A549 (cell line): ENCODE results near the gene PRR23E.

ENCODE experiments used
- CEBPB ChIP-seq, 2 experiments: fragments of >200 bp in 1 of 2; sonication (Bioruptor Twin) in 1 of 2; formaldehyde crosslinking in 1 of 2; IDR thresholded peaks; 2 replicates each; pipeline ENCODE4 v1.6.1; 2012 to 2016
- CHD2 ChIP-seq: fragments of 150-350 bp; IDR thresholded peaks from 2 replicates; pipeline ENCODE4 v1.6.1; 2014; ENCODE audit warnings: low read length; ENCODE audit not compliant: partially characterized antibody
- CTCF ChIP-seq: fragments of >200 bp; sonication (Bioruptor Twin); formaldehyde crosslinking; IDR thresholded peaks from 3 replicates; pipeline ENCODE4 v1.5.1; 2016
- EP300 ChIP-seq, 2 experiments: fragments of >200 bp; sonication (Bioruptor Twin); formaldehyde crosslinking; IDR thresholded peaks; 2 replicates in 1 of 2; 3 replicates in 1 of 2; pipeline ENCODE4 v1.6.1; 2016 to 2017
- HEYL ChIP-seq: fragments of 250-450 bp; sonication (Bioruptor Pico); IDR thresholded peaks from 2 replicates; pipeline ENCODE4 v1.8.0; 2021; ENCODE audit warnings: mild to moderate bottlenecking, moderate library complexity
- KDM1A ChIP-seq: fragments of 200-600 bp; sonication (generic); IDR thresholded peaks from 2 replicates; pipeline ENCODE4 v1.6.1; 2016; ENCODE audit warnings: low read depth, mild to moderate bottlenecking
- MAX ChIP-seq: IDR thresholded peaks from 2 replicates; pipeline ENCODE4 v1.6.1; 2012
- RFX5 ChIP-seq: fragments of 450-650 bp; IDR thresholded peaks from 2 replicates; pipeline ENCODE4 v1.7.1; 2014; ENCODE audit warnings: antibody characterized with exemption, mild to moderate bottlenecking, moderate library complexity
- SREBF2 ChIP-seq: fragments of 450-650 bp; IDR thresholded peaks from 2 replicates; pipeline ENCODE4 v1.6.1; 2014; ENCODE audit warnings: mild to moderate bottlenecking, moderate library complexity
- ZSCAN20 ChIP-seq: fragments of 250-450 bp; sonication (Bioruptor Pico); IDR thresholded peaks from 2 replicates; pipeline ENCODE4 v1.8.0; 2022; ENCODE audit warnings: mild to moderate bottlenecking, moderate library complexity

GRCh38 chr3:127153506-127153815 lies 39.5 kb upstream of the PRR23E start:
- no peak for TF ChIP-seq CTCF
- no peak for TF ChIP-seq HEYL (CRISPR knock-in tag)
- no peak for TF ChIP-seq CEBPB (IDR thresholded peaks at IDR 0.05)
- no peak for TF ChIP-seq RFX5
- TF ChIP-seq KDM1A = no peak
- TF ChIP-seq EP300 (IDR thresholded peaks at IDR 0.05) = no peak
- no peak for TF ChIP-seq ZSCAN20 (CRISPR knock-in tag)
- no peak for TF ChIP-seq CHD2
- no peak for TF ChIP-seq SREBF2
- no peak for TF ChIP-seq MAX
